Upper lobe of left lung (tissue), 4 donors: ENCODE data around the gene MID1.

ENCODE experiments used
- EP300 ChIP-seq, 4 donors: sonication (generic); formaldehyde crosslinking; IDR thresholded peaks; one replicate each; pipeline ENCODE4 v1.5.1; 2017; ENCODE audit warnings: antibody characterized with exemption in 4 of 4, control low read depth in 2 of 4
- POLR2AphosphoS5 ChIP-seq, 2 donors: sonication (generic); formaldehyde crosslinking; IDR thresholded peaks; one replicate each; pipeline ENCODE4 v1.5.1; 2017; ENCODE audit warnings: antibody characterized with exemption in 2 of 2
- TF ChIP-seq, protein P1 (sequence below), 6 experiments: fragments of 450-650 bp in 4 of 6; fragments of 200-600 bp in 2 of 6; sonication (generic) in 2 of 6; IDR thresholded peaks; one replicate each; pipeline ENCODE4 v1.5.1; 2016 to 2019; ENCODE audit warnings: antibody characterized with exemption in 6 of 6

DNA sequence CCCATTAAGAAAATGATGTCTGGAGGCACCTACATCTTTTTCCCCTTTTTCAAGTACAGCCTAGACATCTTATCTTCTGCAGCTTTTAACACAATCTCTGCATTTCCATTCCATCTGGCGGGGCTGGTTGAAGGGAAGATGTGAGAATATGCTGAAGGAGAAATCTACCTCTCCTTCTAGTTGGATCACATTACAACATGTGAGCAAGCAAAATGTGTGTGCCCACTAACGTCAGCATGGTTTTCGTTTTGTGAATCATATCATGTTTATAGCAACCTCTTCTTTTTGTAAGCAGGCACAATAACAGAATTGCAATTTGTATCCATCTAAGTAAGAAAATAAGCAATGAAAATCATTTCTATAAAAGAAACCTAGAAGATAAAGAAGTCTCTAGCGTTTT, 28.9 kb upstream of the MID1 start:
- TF ChIP-seq, protein P1, sequence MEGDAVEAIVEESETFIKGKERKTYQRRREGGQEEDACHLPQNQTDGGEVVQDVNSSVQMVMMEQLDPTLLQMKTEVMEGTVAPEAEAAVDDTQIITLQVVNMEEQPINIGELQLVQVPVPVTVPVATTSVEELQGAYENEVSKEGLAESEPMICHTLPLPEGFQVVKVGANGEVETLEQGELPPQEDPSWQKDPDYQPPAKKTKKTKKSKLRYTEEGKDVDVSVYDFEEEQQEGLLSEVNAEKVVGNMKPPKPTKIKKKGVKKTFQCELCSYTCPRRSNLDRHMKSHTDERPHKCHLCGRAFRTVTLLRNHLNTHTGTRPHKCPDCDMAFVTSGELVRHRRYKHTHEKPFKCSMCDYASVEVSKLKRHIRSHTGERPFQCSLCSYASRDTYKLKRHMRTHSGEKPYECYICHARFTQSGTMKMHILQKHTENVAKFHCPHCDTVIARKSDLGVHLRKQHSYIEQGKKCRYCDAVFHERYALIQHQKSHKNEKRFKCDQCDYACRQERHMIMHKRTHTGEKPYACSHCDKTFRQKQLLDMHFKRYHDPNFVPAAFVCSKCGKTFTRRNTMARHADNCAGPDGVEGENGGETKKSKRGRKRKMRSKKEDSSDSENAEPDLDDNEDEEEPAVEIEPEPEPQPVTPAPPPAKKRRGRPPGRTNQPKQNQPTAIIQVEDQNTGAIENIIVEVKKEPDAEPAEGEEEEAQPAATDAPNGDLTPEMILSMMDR (IDR thresholded peaks at IDR 0.05): no peak
- no peak for TF ChIP-seq POLR2AphosphoS5 (IDR thresholded peaks at IDR 0.05)
- no peak for TF ChIP-seq EP300 (IDR thresholded peaks at IDR 0.05)
